ENCODE measurements around the gene TSKU.

TSKU gene

DNA sequence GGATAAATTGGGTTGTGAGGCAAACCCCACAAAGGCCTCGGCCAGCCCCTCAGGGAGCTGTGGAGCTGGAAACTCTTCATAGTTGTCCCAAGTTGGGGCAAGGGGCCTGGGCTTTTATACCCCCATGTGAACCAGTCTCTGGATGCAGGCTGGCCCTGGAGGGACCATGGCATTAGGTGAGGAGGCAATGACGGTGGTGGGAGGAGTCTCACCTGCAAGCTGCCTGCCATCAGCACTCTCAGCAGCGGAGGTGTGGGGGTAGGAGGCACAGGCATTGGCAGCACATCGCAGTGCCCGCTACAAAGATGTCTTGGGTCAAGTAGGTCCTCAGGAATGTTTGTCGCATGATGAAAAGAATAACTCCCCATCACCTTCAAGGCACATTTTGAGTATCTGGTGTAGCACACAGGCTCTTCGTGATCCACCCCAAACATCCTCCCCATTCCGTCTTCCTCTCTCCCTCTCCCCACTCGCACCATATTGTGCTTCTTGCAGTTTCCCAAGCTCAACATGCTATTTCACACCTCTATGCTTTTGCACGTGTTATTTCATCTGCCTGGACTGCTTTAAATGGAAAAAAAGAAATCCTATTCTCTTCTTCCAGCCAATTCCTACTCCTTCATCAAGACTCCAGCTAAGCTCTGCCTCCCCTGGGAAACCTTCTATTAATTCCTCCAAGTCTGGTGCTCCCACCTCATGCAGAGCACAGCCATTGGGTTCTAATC lies 18.1 kb upstream of the TSKU start:
- TF ChIP-seq RAD21 (IDR thresholded peaks at IDR 0.05; ENCODE audit: low read depth): no peak
- TF ChIP-seq TAF1 (IDR thresholded peaks at IDR 0.05; ENCODE audit: low read depth): no peak
- no peak for TF ChIP-seq USF1 (IDR thresholded peaks at IDR 0.05)
- no peak for TF ChIP-seq FOXM1 (IDR thresholded peaks at IDR 0.05; ENCODE audit: borderline replicate concordance, low read depth)
- no peak for TF ChIP-seq REST (IDR thresholded peaks at IDR 0.05; ENCODE audit: low read depth)
- TF ChIP-seq CEBPB (IDR thresholded peaks at IDR 0.05): no peak
- TF ChIP-seq EGR1 (IDR thresholded peaks at IDR 0.05): no peak
- no peak for TF ChIP-seq TEAD4 (IDR thresholded peaks at IDR 0.05)
- no peak for TF ChIP-seq CREB1 (IDR thresholded peaks at IDR 0.05; ENCODE audit: low read depth)
- TF ChIP-seq NFIC (IDR thresholded peaks at IDR 0.05): no peak
- TF ChIP-seq TCF12 (IDR thresholded peaks at IDR 0.05; ENCODE audit: low read depth): no peak
- TF ChIP-seq MAX (IDR thresholded peaks at IDR 0.05): no peak
- no peak for TF ChIP-seq YY1 (IDR thresholded peaks at IDR 0.05; ENCODE audit: low read depth)
- no peak for TF ChIP-seq EP300 (IDR thresholded peaks at IDR 0.05; ENCODE audit: borderline replicate concordance)
- TF ChIP-seq ZBTB7A (IDR thresholded peaks at IDR 0.05; ENCODE audit: low read depth): no peak

DNA sequence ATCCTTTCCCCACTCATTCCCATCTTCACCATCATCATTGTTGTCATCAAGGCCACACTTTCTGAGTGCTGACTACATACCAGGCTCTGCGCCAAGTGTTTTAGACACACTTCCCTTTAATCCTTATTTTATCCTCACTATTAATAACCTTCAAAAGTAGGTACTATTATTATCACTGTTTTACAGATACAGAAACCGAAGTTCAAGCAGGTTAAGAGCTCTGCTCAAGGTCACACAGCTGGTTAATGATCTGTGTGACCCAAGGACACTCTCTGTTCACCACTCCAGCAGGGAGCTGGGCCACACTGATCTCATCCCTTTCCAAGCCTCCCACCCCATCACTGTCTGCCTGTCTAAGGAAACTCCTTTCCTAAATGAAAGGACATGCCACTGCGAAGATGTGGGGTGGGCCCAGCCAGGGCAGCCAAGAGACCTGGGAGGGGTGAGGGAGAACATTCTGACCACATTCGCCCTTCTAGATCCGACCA lies 17.2 kb upstream of the TSKU start:
- TF ChIP-seq CREB1 (IDR thresholded peaks at IDR 0.05; ENCODE audit: low read depth) (no peak), TCF12 (IDR thresholded peaks at IDR 0.05; ENCODE audit: low read depth) (no peak), CEBPB (IDR thresholded peaks at IDR 0.05) (no peak), MAX (IDR thresholded peaks at IDR 0.05) (no peak), TAF1 (IDR thresholded peaks at IDR 0.05; ENCODE audit: low read depth) (no peak), TEAD4 (IDR thresholded peaks at IDR 0.05) (no peak), EP300 (IDR thresholded peaks at IDR 0.05; ENCODE audit: borderline replicate concordance) (no peak), REST (IDR thresholded peaks at IDR 0.05; ENCODE audit: low read depth) (no peak), EGR1 (IDR thresholded peaks at IDR 0.05) (no peak), FOXM1 (IDR thresholded peaks at IDR 0.05; ENCODE audit: borderline replicate concordance, low read depth) (no peak), RAD21 (IDR thresholded peaks at IDR 0.05; ENCODE audit: low read depth) (no peak), YY1 (IDR thresholded peaks at IDR 0.05; ENCODE audit: low read depth) (no peak), USF1 (IDR thresholded peaks at IDR 0.05) (no peak), ZBTB7A (IDR thresholded peaks at IDR 0.05; ENCODE audit: low read depth) (no peak), NFIC (IDR thresholded peaks at IDR 0.05) (no peak)

- no peak for TF ChIP-seq MAX (IDR thresholded peaks at IDR 0.05)
- no peak for TF ChIP-seq ZBTB7A (IDR thresholded peaks at IDR 0.05; ENCODE audit: low read depth)
Measured at GRCh38 chr11:76766521-76766920, 16.6 kb upstream of the TSKU start.

DNA sequence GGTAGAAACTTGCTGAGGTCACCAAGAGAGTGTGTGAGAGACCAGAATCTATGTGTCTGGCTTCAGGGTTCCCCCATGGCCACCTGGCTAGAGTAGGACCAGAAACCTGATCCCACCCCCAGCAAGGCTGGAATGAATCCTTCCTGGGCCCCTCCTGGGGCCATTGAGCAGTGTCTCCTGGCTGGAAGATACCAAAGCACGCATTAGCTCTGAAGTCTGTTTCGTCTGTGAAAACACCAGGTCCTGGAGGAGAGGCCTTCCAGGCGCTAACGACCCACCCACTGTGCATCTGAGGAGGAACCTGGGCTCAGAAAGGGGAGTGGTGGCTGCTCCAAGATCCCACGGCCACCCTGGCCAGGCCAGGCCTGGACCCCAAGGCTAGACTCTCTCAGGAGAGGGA lies 15.5 kb upstream of the TSKU start:
- TF ChIP-seq TEAD4 (IDR thresholded peaks at IDR 0.05) (no peak), CEBPB (IDR thresholded peaks at IDR 0.05) (no peak), ZBTB7A (IDR thresholded peaks at IDR 0.05; ENCODE audit: low read depth) (no peak), NFIC (IDR thresholded peaks at IDR 0.05) (no peak), REST (IDR thresholded peaks at IDR 0.05; ENCODE audit: low read depth) (no peak), USF1 (IDR thresholded peaks at IDR 0.05) (no peak), CREB1 (IDR thresholded peaks at IDR 0.05; ENCODE audit: low read depth) (no peak), EP300 (IDR thresholded peaks at IDR 0.05; ENCODE audit: borderline replicate concordance) (no peak), YY1 (IDR thresholded peaks at IDR 0.05; ENCODE audit: low read depth) (no peak), TAF1 (IDR thresholded peaks at IDR 0.05; ENCODE audit: low read depth) (no peak), TCF12 (IDR thresholded peaks at IDR 0.05; ENCODE audit: low read depth) (no peak)
